HUDEP-2 (cell line): Measurements from ENCODE around the gene CREB3L4.
A peak's percentile ranks its signal among the peaks of the same experiment; 100 is the strongest.

Experiments
- DNase-seq, 76 experiments: peaks; one replicate each; lab custom pipeline; 2025; ENCODE audit not compliant: unreplicated experiment in 76 of 76; lab: John Stamatoyannopoulos, UW

CREB3L4 gene

GRCh38 chr1:153936011-153936802 is 31.5 kb upstream of the CREB3L4 start:
- no peak for DNase-seq

- DNase-seq = no peak
These were observed 30.4 kb upstream of the CREB3L4 start for GRCh38 chr1:153937331-153937730.

- DNase-seq = no peak
These were observed 28.7 kb upstream of the CREB3L4 start for GRCh38 chr1:153938996-153939395.

- no peak for DNase-seq
These were observed 28.2 kb upstream of the CREB3L4 start for GRCh38 chr1:153939476-153939875.

GRCh38 chr1:153940756-153941155 is 26.9 kb upstream of the CREB3L4 start:
- DNase-seq = no peak

- no peak for DNase-seq
These were observed 25.6 kb upstream of the CREB3L4 start for GRCh38 chr1:153941826-153942725.

- no peak for DNase-seq
These were observed 24.7 kb upstream of the CREB3L4 start for GRCh38 chr1:153942766-153943549.

GRCh38 chr1:153944005-153944826 is 23.5 kb upstream of the CREB3L4 start:
- no peak for DNase-seq

GRCh38 chr1:153944827-153945117 is 22.9 kb upstream of the CREB3L4 start:
- DNase-seq = no peak

- DNase-seq = peak in 42 of 76 experiments; percentile 8 to 58 (median 34)
These were observed 22.4 kb upstream of the CREB3L4 start for GRCh38 chr1:153945131-153945794.

- peak in 59 of 76 experiments; percentile 15 to 68 (median 45) for DNase-seq
These were observed 21.7 kb upstream of the CREB3L4 start for GRCh38 chr1:153945795-153946621.

- DNase-seq = peak in 69 of 76 experiments; percentile 9 to 81 (median 61)
These were observed 21.0 kb upstream of the CREB3L4 start, which contains the start of gene DENND4B for GRCh38 chr1:153946622-153947241. TSS of gene DENND4B (minus strand) at chr1:153946718. CDS start at chr1:153944374, 2,344 bp downstream.

GRCh38 chr1:153951183-153951582 is 16.5 kb upstream of the CREB3L4 start:
- no peak for DNase-seq

- DNase-seq = no peak
These were observed 15.9 kb upstream of the CREB3L4 start for GRCh38 chr1:153951801-153952200.

GRCh38 chr1:153953859-153954365 is 13.8 kb upstream of the CREB3L4 start:
- DNase-seq = no peak

GRCh38 chr1:153954826-153955225 is 12.9 kb upstream of the CREB3L4 start:
- no peak for DNase-seq

- DNase-seq = no peak
These were observed 10.5 kb upstream of the CREB3L4 start for GRCh38 chr1:153956997-153957715.
